DND-41 (cell line): Measurements from ENCODE around the gene PDZRN4.
"Not testable (repeated sequence)": the region's sequence is repeated elsewhere in the genome, so short reads cannot be mapped to it uniquely, and the experiment has no call there.

Experiments used
- ATAC-seq: fragments of 200-7000 bp; cut with Tn5 transposase; 3 replicates; pipeline ENCODE4 v1.9.1; 2021; ENCODE audit warnings: low read depth; ENCODE audit not compliant: insufficient read depth
- DNase-seq: peaks from one replicate; pipeline ENCODE4 v3.0.0-alpha.2; 2020
- H2AFZ ChIP-seq: 2 replicates; pipeline ENCODE4 v1.6.0; 2012; ENCODE audit warnings: low read depth, low read length
- H3K27ac ChIP-seq: 2 replicates; pipeline ENCODE4 v1.5.1; 2012; ENCODE audit warnings: low read length, inconsistent platforms
- H3K27me3 ChIP-seq: fragments of 200-600 bp; sonication (generic); 2 replicates; pipeline ENCODE4 v1.6.0; 2012; ENCODE audit warnings: low read length, mild to moderate bottlenecking, inconsistent platforms; ENCODE audit not compliant: insufficient read depth, poor library complexity
- H3K36me3 ChIP-seq: 2 replicates; pipeline ENCODE4 v1.5.1; 2012; ENCODE audit warnings: low read length, inconsistent platforms; ENCODE audit not compliant: insufficient read depth
- H3K4me1 ChIP-seq: 2 replicates; pipeline ENCODE4 v1.5.1; 2012; ENCODE audit warnings: mild to moderate bottlenecking, low read length; ENCODE audit not compliant: insufficient read depth
- H3K4me2 ChIP-seq: 2 replicates; pipeline ENCODE4 v1.6.0; 2012; ENCODE audit warnings: mild to moderate bottlenecking, moderate library complexity, low read length, inconsistent platforms; ENCODE audit not compliant: insufficient read depth
- H3K4me3 ChIP-seq, 2 experiments: fragments of 200-600 bp in 1 of 2; shearing (Covaris generic) in 1 of 2; 2 replicates each; pipeline ENCODE4 v1.5.1; 2012 to 2016; ENCODE audit warnings: inconsistent platforms in 2 of 2, low read length in 2 of 2, mild to moderate bottlenecking in 2 of 2, low read depth in 1 of 2, moderate library complexity in 1 of 2
- H3K79me2 ChIP-seq: 2 replicates; pipeline ENCODE4 v1.6.0; 2012; ENCODE audit warnings: low read length, inconsistent platforms; ENCODE audit not compliant: insufficient read depth
- H3K9ac ChIP-seq: 2 replicates; pipeline ENCODE4 v1.6.0; 2012; ENCODE audit warnings: low read depth, mild to moderate bottlenecking, inconsistent platforms, low read length, moderate library complexity
- H3K9me3 ChIP-seq: 2 replicates; pipeline ENCODE4 v1.5.1; 2012; ENCODE audit warnings: low read length, moderate library complexity, mild to moderate bottlenecking, inconsistent platforms; ENCODE audit not compliant: insufficient read depth, severe bottlenecking
- H4K20me1 ChIP-seq: 2 replicates; pipeline ENCODE4 v1.6.0; 2012; ENCODE audit warnings: low read length; ENCODE audit not compliant: insufficient read depth
- EZH2 ChIP-seq: IDR thresholded peaks from 3 replicates; pipeline ENCODE4 v1.6.1; 2012; ENCODE audit warnings: borderline replicate concordance, low read depth, mild to moderate bottlenecking, moderate library complexity, low read length, inconsistent platforms; ENCODE audit not compliant: severe bottlenecking
- TF ChIP-seq, protein P1 (sequence below): IDR thresholded peaks from 2 replicates; pipeline ENCODE4 v1.5.1; 2012; ENCODE audit warnings: borderline replicate concordance, low read length, moderate library complexity, mild to moderate bottlenecking; ENCODE audit not compliant: poor library complexity, severe bottlenecking; ENCODE audit errors: extremely low read depth

Gene PDZRN4

GRCh38 chr12:41188841-41189394, 798 bp downstream of the PDZRN4 start:
- Histone ChIP-seq H3K36me3 (no peaks in the 10 kb centered on the region), H3K27me3 (no peaks in the 10 kb centered on the region), H3K4me1 (no peaks in the 10 kb centered on the region), H2AFZ (no peak overlapping the region), H3K4me3 (no peak overlapping the region), H3K9me3 (no peaks in the 10 kb centered on the region), H4K20me1 (no peaks in the 10 kb centered on the region), H3K79me2 (no peaks in the 10 kb centered on the region), H3K4me2 (no peak overlapping the region), H3K9ac (no peak overlapping the region), H3K27ac (no peak overlapping the region)
- TF ChIP-seq EZH2, result no peak
- TF ChIP-seq, protein P1, sequence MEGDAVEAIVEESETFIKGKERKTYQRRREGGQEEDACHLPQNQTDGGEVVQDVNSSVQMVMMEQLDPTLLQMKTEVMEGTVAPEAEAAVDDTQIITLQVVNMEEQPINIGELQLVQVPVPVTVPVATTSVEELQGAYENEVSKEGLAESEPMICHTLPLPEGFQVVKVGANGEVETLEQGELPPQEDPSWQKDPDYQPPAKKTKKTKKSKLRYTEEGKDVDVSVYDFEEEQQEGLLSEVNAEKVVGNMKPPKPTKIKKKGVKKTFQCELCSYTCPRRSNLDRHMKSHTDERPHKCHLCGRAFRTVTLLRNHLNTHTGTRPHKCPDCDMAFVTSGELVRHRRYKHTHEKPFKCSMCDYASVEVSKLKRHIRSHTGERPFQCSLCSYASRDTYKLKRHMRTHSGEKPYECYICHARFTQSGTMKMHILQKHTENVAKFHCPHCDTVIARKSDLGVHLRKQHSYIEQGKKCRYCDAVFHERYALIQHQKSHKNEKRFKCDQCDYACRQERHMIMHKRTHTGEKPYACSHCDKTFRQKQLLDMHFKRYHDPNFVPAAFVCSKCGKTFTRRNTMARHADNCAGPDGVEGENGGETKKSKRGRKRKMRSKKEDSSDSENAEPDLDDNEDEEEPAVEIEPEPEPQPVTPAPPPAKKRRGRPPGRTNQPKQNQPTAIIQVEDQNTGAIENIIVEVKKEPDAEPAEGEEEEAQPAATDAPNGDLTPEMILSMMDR, result no peak
- DNase-seq, result no peak
- ATAC-seq, result no peak

DNA sequence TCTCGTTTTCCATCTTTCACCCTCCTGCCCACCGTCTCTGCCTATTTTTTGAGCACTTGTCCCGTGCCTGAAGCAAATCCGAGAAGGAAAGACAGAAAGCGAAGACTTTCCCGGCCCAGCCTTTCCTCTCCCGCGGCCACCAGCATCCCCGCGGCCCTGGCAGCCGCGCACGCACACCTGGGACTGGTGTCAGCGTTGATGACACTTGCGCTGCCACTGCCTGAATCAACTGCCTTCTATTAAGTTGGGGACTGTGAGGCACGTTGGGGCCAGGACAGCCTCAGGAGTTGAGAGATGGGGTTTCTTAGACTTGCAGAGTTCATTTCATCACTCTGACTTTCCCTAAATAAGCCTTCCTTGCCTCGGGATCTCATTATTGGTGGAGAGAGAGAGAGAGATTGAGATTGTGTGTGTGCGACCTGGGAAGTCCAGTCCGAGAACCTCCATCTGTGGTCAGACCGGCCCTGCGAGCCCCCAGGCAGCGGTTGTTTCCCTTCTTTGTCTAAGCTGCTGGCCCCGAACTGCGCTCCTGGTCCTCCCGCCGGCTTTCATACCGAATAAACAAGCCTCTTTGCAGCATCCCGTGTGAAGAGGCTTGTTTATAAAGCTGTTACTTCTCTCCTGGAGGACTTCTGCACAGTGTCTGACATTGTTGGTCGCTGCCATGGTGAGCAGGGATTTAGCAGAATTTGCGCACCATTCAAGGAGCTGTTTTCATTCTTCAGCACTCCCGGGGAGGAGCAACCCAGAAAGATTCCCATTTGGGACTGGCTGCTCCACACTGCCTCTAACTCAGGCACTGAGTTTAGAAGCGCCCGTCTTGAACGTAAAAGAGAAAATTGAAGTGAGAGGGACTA, 1.5 kb downstream of the PDZRN4 start:
- ATAC-seq, result no peak
- no peak for TF ChIP-seq EZH2
- no peak overlapping the region for H3K9ac ChIP-seq

DNA sequence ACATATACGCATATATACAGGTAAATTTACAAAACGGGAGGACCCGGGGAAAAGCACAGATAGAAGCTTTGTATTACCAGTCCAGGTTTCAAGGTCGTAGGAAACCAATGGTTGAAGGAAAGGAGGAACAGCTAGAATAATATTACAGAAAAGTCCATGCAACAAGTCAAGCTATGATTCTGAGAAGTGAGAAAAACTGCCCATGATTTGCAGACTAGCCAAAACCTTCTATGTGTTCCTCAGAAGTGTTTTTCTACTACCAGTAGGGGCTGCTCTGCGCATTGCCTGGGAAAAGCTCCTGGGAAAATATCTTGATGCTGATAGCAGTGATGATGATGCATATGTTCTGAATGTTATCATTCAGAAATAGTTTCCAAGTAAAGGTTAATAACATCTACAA, 2.2 kb downstream of the PDZRN4 start:
- H3K9me3 ChIP-seq, result no peaks in the 10 kb centered on the region
- ATAC-seq (no peak), DNase-seq (no peak)
- no peak for TF ChIP-seq EZH2
- TF ChIP-seq, protein P1, result no peak
- no peaks in the 10 kb centered on the region for H3K36me3 ChIP-seq
- H3K27me3 ChIP-seq, result no peaks in the 10 kb centered on the region
- H4K20me1 ChIP-seq, result no peaks in the 10 kb centered on the region
- no peaks in the 10 kb centered on the region for H3K4me1 ChIP-seq
- H2AFZ ChIP-seq, result no peak overlapping the region
- no peak overlapping the region for H3K4me2 ChIP-seq
- no peaks in the 10 kb centered on the region for H3K79me2 ChIP-seq
- no peak overlapping the region for H3K9ac ChIP-seq
- H3K27ac ChIP-seq, result no peak overlapping the region
- no peak overlapping the region for H3K4me3 ChIP-seq

More for the DNA sequence above, 1.5 kb downstream of the PDZRN4 start:
- H3K4me2 ChIP-seq, result no peak overlapping the region
- H3K9me3 ChIP-seq, result no peaks in the 10 kb centered on the region
- no peaks in the 10 kb centered on the region for H3K36me3 ChIP-seq
- H3K27me3 ChIP-seq, result no peaks in the 10 kb centered on the region
- no peaks in the 10 kb centered on the region for H4K20me1 ChIP-seq
- H3K27ac ChIP-seq, result no peak overlapping the region
- H3K4me1 ChIP-seq, result no peaks in the 10 kb centered on the region
- H2AFZ ChIP-seq, result no peak overlapping the region
- no peaks in the 10 kb centered on the region for H3K79me2 ChIP-seq
- no peak overlapping the region for H3K4me3 ChIP-seq
- DNase-seq, result no peak

DNA sequence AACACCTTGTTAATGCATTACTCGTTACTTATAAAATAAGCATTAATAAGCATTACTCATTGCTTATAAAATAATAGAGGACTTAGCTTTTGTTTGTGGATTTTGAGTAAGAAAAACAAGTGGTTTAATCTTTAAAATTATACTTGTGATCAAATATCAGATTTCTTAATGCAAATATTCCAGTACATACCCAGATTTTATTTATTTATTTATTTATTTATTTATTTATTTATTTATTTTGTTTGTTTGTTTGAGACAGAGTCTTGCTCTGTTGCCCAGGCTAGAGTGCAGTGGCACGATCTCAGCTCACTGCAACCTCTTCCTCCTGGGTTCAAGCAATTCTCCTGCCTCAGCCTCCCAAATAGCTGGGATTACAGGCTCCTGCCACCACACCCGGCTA, 3.4 kb downstream of the PDZRN4 start:
- not testable (repeated sequence) for DNase-seq, H4K20me1 ChIP-seq, H3K27me3 ChIP-seq, H3K9ac ChIP-seq, H3K4me2 ChIP-seq, H3K36me3 ChIP-seq, H3K9me3 ChIP-seq, H3K4me3 ChIP-seq, H3K4me1 ChIP-seq, H3K79me2 ChIP-seq, H2AFZ ChIP-seq, ATAC-seq, H3K27ac ChIP-seq
